Epithelial cell of proximal tubule (primary cell): ENCODE data around the gene CHCHD1. TPM values are rescaled to one million over a fixed set of nuclear protein-coding genes. Genes with fewer than 3 reads are reported as not detected.
"Not testable (repeated sequence)": the region's sequence is repeated elsewhere in the genome, so short reads cannot be mapped to it uniquely, and the experiment has no call there.

Source experiments
- DNase-seq: peaks from one replicate; pipeline ENCODE4 v3.0.0-alpha.2; 2011; ENCODE audit warnings: low read depth
- H3K4me3 ChIP-seq: 2 replicates; pipeline ENCODE4 v1.5.1; 2011; ENCODE audit warnings: low read depth, mild to moderate bottlenecking, low read length
- CTCF ChIP-seq: conservative IDR thresholded peaks from 2 replicates; pipeline ENCODE4 v1.5.1; 2012; ENCODE audit warnings: low read depth, mild to moderate bottlenecking, low read length
- total RNA-seq: library from RNA; depleted of rRNA; stranded (reverse); fragments of >200 nt; gene quantifications from 2 replicates; pipeline ENCODE4 v1.2.3, GENCODE V29; 2015

Gene CHCHD1
- total RNA-seq, 1 donor from 2014 or later, result 62.5 TPM

GRCh38 chr10:73785721-73786511 lies 4.1 kb downstream of the CHCHD1 start:
- DNase-seq, result no peak
- H3K4me3 ChIP-seq, result peak overlapping the region; percentile 96
- TF ChIP-seq CTCF, result no peak

DNA sequence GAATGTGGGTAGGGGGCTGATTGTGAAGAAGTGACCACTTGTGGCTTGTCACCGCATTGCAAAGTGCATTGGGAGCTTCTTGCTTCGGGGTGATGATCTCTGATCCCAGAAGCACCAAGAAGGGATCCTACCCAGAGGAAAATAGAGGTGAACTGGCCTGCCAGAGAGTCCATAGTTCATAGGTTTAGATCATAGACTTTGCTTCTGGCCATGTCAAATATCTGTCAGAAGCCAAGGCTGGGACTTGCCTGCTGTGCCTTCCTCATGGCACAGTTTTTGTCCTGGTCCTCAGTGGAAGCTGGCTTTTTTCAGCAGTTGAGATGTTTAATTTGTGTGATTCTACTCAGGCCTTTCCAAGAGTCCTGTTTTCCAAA lies 4.7 kb downstream of the CHCHD1 start:
- no peak for DNase-seq
- no peak for TF ChIP-seq CTCF
- H3K4me3 ChIP-seq, result peak overlapping the region; percentile 96

GRCh38 chr10:73787031-73787800 lies 5.4 kb downstream of the CHCHD1 start:
- not testable (repeated sequence) for DNase-seq
- peak overlapping the region; percentile 18 for H3K4me3 ChIP-seq

DNA sequence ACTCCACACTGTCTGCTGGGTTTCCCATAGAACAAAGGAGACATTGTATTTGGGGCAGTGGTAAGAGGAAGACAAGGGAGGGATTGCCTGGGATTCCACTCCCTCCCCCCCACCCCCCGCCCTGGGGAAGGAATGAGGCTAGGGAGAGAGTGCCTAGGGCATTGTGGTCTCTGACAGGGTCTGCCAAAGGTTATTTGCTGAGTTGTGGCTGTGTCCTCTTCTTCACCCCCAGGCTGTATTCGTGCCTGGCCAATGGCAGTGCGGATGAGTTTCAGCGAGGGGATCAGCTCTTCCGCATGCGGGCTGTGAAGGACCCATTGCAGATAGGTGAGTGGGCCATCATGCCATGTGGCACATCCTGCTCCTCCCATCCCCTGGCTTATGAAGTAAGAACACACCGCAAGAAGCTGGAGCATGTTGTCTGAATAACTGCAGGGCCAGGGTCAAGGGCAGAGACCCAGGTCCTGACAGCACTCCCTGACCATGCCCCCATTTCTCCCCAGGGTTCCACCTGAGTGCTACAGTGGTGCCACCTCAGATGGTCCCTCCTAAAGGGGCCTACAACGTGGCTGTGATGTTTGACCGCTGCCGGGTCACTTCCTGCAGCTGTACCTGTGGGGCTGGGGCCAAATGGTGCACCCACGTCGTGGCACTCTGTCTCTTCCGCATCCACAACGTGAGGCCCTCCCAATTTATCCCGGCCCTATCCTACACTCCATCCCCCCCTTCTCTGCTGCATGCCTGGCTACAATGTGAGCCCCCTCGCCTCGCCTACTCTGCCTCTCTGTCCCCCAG lies 7.2 kb downstream of the CHCHD1 start:
- no peak for DNase-seq
- no peak overlapping the region for H3K4me3 ChIP-seq
- TF ChIP-seq CTCF, result no peak

GRCh38 chr10:73789659-73790055 lies 7.8 kb downstream of the CHCHD1 start:
- TF ChIP-seq CTCF, result no peak
- no peak overlapping the region for H3K4me3 ChIP-seq
- no peak for DNase-seq

- DNase-seq, result no peak
- no peak overlapping the region for H3K4me3 ChIP-seq
- TF ChIP-seq CTCF, result no peak
Measured at GRCh38 chr10:73790886-73791625, 9.2 kb downstream of the CHCHD1 start.
